ENCODE measurements around the gene CARMIL1. TPM values are rescaled to one million over a fixed set of nuclear protein-coding genes. Genes with fewer than 3 reads are reported as not detected.

Gene CARMIL1
- total RNA-seq, 1 donor from 2014 or later: 30.4 TPM

GRCh38 chr6:25628471-25629197 is 349.5 kb downstream of the CARMIL1 start:
- Histone ChIP-seq H3K27me3 (ENCODE audit: low read depth) (peaks cover 16% of the 10 kb centered on the region), H3K4me1 (no peaks in the 10 kb centered on the region), H3K9me3 (no peaks in the 10 kb centered on the region), H3K4me3 (no peak overlapping the region), H3K27ac (no peak overlapping the region), H3K36me3 (no peaks in the 10 kb centered on the region)
- ATAC-seq: no peak
- no peak for DNase-seq
- intact Hi-C loops (cut with DNase I): no loop called here
- TF ChIP-seq CTCF (IDR thresholded peaks at IDR 0.05): no peak

DNA sequence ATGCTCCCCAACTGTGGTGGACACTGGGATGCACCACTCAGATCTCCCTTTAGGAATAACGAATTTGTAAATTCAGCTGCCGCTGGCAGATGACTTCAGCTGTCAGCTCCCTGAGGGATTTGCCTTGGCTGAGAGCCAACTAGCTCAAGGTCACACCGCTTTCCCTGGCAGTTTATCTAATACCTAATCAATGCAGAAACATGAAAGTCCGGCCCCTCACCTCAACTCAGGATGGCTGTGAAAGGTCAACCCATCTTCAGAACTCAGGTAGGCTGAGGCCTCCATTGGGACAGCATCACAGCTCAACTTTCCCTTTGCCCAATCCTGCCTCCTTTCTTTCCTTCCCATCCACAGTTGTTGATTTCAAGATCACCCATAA is 350.0 kb downstream of the CARMIL1 start:
- no peak for ATAC-seq
- no peaks in the 10 kb centered on the region for H3K36me3 ChIP-seq
- intact Hi-C loops (cut with DNase I): no loop called here
- H3K4me1 ChIP-seq: no peaks in the 10 kb centered on the region
- no peaks in the 10 kb centered on the region for H3K9me3 ChIP-seq
- H3K4me3 ChIP-seq: no peak overlapping the region
- peaks cover 16% of the 10 kb centered on the region for H3K27me3 ChIP-seq (ENCODE audit: low read depth)
- no peak for TF ChIP-seq CTCF (IDR thresholded peaks at IDR 0.05)
- DNase-seq: no peak
- no peak overlapping the region for H3K27ac ChIP-seq

DNA sequence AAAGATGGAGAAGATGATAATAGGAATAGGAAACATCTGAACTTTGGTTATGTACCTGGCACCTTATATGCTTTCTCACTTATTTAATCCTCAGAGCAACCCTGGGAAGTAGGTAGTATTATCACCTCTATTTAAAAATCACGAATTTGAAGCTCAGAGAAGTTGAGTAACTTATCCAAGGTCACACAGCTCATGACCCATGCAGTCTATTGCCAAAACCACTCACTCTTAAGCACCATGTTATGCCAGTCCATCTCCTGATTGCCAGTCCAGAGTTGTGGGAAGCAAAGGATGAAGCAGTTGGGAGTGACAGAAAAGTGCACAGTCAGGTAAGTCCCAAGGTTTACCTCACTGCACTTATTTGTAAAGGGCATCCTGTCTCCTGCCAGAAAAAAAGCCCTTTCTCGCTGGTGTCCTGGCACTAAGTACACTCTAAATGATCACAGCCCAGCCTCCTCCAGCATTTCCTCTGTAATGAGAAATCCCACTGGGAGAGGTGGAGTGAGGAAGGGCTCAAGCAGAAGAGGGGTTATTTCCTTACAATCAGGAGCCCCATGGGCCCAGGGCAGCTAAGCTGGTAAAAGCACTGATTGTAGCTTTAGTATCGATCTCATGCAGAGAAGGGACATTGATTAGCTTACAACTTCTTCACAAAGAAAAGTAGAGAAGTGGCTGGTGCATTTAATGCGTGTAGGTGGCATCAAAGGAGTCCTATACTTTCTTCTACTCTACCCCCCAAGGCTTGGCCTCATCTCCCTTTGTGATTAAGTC is 351.5 kb downstream of the CARMIL1 start:
- no peaks in the 10 kb centered on the region for H3K4me1 ChIP-seq
- H3K27ac ChIP-seq: no peak overlapping the region
- intact Hi-C loops (cut with DNase I): no loop called here
- DNase-seq: no peak
- no peaks in the 10 kb centered on the region for H3K36me3 ChIP-seq
- ATAC-seq: no peak
- no peak for TF ChIP-seq CTCF (IDR thresholded peaks at IDR 0.05)
- H3K9me3 ChIP-seq: no peaks in the 10 kb centered on the region
- H3K27me3 ChIP-seq (ENCODE audit: low read depth): peaks cover 16% of the 10 kb centered on the region
- no peak overlapping the region for H3K4me3 ChIP-seq

- no peak for DNase-seq
- intact Hi-C loops (cut with DNase I): no loop called here
- no peaks in the 10 kb centered on the region for H3K9me3 ChIP-seq
- H3K4me3 ChIP-seq: no peak overlapping the region
- no peak for ATAC-seq
- TF ChIP-seq CTCF (IDR thresholded peaks at IDR 0.05): no peak
- H3K27ac ChIP-seq: no peak overlapping the region
- H3K4me1 ChIP-seq: no peaks in the 10 kb centered on the region
- H3K27me3 ChIP-seq (ENCODE audit: low read depth): peaks cover 11% of the 10 kb centered on the region
- H3K36me3 ChIP-seq: no peaks in the 10 kb centered on the region
These were observed 356.7 kb downstream of the CARMIL1 start for GRCh38 chr6:25635886-25636317.

DNA sequence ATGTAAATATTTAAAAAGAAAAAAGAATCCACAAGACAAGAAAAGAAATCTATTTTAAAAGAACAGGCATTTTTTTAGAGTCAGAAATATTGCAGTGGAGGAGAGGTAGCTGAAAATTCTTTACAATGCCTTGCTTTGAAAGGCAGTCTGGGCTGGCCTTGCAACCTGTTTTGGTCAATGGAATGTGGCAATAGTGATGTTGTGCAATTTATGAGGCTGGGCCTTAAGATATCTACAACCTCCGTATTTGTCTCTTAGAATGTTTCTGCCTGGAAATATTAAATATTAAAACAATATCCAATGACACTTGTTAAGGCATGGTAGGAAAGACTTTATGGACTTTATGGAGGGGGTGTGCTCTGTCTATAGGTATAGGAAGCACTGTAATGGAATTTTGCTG is 358.0 kb downstream of the CARMIL1 start:
- Histone ChIP-seq H3K4me3 (no peak overlapping the region), H3K4me1 (no peaks in the 10 kb centered on the region), H3K27me3 (ENCODE audit: low read depth) (peaks cover 3% of the 10 kb centered on the region), H3K9me3 (no peaks in the 10 kb centered on the region), H3K27ac (no peak overlapping the region), H3K36me3 (no peaks in the 10 kb centered on the region)
- intact Hi-C loops (cut with DNase I): no loop called here
- DNase-seq: no peak
- ATAC-seq: no peak
- TF ChIP-seq CTCF (IDR thresholded peaks at IDR 0.05): no peak

Data from lower lobe of right lung (tissue), 2 donors.